GM21576 (cell line): ENCODE measurements around the gene SLC25A1.

ENCODE experiments used
- ATAC-seq: cut with Tn5 transposase; IDR thresholded peaks from one replicate; pipeline ENCODE4 v1.9.1; 2021; ENCODE audit warnings: mild to moderate bottlenecking, moderate library complexity; ENCODE audit not compliant: unreplicated experiment

SLC25A1 gene

DNA sequence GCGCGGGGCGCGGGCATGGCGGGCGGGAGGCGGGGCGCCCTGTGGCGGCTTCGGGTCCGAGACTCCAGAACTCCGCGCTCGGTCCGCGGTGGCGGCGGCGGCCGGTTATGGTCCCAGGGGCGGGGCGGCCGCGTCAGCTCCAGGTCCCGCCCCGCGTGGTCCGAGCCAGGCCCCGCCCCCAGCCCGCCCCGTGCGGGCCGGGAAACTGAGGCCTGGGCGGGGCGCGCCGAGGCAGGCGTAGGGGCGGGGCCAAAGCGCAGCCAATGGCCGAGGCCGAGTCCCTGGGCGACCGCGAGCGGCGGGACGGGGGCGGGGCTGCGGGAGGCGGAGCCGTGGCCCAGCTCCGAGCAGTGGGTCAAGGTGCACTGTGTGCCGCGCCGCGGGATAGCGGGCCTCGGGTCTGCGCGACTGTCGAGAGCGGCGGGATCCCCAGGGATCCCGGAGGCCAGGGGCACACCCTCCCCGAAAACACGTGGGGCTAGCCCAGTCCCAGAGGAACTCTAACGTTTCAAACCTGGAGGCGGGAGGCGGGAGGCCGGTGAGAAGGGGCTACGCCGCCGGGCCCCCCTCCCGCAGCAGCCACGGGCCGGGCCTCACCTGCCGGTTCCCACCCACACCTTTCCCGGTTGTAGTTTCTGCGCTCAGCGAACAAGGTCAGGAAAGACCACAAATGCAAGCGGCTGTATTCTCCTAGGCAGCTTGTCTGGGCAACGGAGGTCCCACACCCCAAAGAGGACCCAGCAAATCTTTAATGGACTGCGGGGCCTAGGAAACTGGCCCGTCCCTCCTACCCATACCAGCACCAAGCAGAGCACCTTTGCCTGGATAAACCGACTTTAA is at the start of gene SLC25A1:
Gene SLC25A1, minus strand, starts transcription at position 80 of the 840 bp plus-strand sequence. Its CDS starts 63 bp downstream, at position 17.
- peak; percentile 53 for ATAC-seq

DNA sequence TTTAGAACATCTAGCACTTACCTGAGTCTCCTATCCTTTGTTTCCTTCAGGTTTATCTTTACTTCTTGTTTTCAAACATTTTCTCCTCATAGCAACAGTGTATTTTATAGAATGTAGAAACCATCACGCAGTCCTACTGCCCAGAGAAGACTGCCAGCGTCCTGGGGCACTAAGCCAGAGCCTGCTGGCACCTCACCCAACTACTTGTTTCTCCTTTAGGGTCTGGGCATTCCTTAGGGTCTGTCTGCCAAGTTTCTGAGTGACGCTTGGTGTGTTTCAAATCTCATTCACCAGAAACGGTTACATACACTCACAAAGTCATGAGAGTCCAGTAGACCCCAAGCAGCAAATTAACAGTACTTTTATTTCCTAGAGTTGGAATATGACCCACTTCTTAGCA is 49.6 kb upstream of the SLC25A1 start:
- ATAC-seq: no peak

DNA sequence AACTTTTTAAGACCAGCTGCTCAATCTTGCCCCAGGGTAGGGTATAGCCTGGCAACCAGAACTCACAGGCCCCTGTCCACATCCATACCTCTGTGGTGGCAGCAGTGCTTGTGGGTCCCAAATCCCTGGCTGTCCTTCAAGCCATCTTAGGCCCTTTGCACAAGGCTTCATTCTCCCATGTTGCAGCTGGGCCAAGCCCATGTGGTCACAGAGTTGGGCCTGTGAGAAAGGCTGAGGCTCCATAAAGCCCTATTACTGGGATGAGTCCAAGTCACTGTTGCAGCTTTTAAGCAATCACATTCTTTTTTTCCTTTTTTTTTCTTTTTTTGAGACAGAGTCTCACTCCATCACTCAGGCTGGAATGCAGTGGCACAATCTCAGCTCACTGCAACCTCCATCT is 47.9 kb upstream of the SLC25A1 start:
- ATAC-seq: no peak

DNA sequence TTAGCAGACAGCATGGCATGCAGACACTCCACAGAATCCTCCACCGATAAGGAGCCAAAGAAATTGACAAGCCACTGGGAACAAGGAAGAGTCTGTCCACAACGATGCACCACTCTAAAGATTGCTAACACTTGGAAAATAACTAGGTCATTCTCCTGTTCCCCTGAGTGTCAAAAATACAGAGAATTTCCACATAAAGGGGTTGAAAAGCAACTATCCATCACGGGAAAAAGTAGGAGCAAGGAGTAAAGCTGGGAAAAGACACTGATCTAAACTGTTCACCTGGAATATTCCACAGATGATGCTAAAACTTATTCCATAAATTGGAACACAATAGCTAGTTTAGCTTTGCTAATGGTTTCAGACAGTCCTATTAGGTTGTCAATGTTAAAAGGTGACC is 47.0 kb upstream of the SLC25A1 start:
- ATAC-seq: no peak

DNA sequence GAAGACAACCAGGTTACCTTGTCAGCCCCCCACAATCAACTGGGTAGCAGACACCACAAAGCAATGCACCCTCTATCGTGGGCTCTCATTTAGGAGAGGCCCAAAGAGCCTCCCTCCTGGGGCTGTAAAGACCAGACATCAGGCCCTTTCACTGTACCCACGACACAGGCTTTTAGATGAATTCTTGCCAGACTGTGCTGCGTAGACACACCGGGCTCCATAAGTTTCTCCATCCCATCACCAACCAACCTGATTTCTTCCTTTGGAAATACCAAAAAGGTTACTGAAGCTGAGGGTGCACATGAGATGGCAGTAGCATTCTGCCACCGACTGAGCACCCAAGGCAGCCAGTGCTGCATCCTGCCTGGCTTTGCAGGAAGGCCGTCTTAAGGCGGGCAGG is 46.4 kb upstream of the SLC25A1 start:
- no peak for ATAC-seq

DNA sequence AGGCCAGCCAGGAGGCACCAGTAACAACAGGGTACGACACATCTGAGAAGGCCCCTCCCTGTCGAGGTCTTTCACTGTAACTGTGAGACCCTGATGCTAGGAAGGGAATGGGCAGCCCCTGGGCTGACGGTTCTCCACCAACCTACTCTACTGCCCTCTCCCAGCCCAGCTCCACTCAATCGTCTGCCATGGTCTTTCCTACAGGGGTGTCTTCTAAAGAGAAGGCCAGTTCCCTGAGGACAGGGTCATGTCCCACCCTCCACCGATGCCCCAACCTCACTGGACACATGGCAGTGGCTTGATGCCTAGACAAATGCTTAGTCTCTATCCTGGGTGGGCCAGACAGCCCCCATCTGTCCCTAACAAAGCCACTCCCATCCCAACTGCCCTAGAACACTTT is 46.0 kb upstream of the SLC25A1 start:
- no peak for ATAC-seq

DNA sequence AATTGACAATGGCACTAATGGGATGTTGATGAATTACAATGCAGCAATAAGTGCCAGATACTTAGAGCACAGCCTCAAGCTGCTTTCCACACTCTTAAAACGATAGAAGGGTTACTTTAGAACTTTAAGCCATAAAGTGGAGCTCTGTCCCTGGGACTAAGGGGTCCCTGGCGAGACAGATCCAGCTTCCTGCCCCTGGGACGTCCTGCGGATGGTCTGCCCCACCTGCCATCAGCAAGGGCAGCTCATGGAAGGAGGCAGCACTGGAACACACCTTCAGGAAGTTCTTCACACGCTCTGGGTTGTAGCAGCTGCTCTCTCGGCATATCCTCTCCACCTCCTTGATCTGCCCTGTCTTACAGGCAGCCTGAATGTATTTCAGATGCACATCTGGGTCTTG is 45.1 kb upstream of the SLC25A1 start:
- ATAC-seq: no peak

DNA sequence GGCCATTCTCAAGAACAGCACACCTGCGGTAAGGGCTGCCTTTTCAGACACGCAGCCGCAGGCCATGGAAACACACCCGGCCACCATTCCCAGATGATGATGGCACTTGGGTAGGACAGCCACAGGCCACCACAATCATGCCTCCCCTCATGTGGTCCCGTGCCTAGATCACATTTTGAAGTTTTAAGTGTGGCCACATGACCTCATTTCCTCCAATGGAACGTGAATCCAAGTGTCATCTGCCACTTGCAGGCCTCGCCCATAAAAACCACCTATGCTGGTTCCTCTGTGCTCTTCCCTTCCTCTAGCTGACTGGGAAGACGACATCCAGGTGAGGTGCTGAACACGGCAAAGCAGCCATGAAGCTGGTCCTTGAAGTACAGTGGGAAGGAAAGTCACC is 44.6 kb upstream of the SLC25A1 start:
- no peak for ATAC-seq

DNA sequence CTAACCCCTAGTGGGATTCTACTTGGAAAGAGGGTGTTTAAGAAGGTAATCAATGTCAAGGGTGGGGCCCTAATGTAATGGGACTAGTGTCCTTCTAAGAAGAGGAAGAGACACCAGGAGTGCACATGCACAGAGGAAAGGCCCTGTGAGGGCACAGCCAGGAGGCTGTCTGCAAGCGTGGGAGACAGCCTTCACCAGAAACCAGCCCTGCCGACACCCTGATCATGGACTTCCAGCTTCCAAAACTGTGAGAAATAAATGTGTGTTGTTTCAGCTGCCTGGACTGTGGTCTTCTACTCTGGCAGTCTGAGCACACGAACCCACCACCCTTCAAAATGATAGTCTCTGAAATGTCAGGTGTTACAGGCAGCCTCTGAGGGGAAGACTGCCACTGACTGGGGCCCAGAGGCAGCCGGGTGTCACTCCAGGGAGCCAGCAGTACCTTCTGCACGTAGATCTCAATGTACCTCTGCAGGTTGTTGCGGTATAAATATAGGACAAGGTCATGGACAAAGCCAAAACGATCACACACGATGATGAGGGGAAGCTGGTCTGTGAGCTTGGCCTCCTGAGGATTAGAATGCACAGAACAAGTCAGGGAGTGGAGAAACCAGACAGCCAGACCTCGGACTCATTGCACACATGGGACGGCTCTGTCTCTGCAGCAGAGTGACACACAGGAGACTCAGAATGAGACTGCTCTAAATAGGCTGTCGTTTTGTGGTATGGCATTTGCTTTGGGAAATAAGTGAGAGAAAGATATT is 43.9 kb upstream of the SLC25A1 start:
- no peak for ATAC-seq

DNA sequence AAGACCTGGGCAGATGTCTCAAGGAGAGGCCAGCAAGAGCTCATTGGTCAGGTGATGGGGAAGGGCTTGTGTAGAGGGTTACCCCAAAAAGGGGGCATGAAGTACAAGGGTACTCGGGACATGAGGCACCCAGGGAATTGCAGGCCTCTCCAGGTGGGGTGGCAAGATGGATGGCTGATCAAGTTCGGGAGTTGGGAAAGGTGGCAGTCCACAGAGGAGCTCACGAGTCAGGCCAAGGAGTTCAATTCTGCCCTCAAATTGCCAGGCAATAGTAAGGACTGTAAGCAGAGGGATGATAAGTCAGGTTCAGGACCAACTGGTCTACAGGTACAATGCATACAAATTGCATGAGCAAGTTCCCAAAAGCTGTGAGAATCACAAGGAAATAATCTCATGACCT is 42.3 kb upstream of the SLC25A1 start:
- ATAC-seq: no peak

DNA sequence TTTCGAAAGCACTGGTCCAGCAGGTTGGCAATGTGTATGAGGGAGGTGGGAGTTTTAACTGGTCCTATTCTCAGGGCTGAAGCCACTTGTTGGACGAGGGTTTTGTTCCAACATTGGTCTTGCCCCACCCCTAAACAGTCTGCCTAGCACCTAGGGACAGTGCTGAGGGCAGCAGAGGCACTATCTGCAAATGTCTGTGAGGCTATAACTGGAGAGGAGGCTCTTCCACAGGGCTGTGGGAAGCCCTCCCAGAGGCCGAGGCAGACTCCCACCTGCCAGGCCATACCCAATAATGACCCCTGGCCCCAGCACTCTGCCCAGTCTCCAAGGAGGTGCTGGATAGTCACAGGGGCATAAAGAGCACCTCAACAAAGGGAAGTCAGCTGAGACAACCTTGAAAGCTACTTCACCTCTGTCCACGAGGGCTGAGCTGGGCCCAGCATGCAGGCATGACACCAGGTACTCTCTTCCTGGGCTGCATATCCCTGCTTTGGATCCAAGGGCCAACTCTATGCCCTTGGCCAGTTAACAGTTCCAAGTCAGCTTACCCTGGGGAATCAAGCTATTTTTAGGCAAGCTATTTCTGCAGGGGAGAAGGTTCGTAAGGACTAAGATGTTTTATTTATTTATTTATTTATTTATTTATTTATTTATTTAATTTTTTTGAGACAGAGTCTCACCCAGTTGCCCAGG is 40.2 kb upstream of the SLC25A1 start:
- ATAC-seq: no peak

DNA sequence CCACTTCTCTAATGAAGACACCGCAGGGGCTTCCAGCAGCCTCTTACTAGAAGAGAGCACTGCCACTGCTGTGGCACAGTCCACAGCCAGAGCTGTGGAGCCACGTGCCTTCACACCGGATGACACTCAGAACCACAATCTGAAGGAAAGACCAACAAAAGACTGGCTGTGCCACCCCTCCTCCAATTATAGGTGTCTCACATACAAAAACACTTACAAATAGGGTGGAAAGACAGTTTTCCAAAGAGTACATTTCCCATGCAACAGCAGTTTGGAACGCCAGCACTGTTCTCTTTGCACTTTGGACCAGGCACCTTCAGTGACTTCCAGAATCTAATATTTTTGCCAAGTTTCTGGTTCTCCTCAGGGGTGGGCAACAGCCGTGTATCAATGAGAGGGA is 38.0 kb upstream of the SLC25A1 start:
- no peak for ATAC-seq

DNA sequence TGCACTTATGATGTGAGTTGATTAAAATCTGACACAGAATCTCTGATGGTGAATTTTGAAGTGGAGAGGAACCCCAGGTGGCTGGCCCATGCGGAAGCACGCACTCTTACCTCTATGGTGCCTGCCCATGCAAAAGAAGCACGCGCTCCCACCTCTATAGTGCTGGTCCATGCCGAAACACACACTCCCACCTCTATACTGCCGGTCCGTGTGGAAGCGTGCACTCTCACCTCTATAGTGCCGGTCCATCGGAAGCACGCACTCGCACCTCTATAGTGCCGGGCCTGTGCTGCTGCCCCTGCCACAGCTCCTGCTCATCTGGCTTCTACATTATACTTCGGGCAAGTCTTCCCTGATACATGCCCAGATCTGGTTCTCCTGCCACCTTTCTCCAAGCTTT is 36.8 kb upstream of the SLC25A1 start:
- ATAC-seq: no peak

DNA sequence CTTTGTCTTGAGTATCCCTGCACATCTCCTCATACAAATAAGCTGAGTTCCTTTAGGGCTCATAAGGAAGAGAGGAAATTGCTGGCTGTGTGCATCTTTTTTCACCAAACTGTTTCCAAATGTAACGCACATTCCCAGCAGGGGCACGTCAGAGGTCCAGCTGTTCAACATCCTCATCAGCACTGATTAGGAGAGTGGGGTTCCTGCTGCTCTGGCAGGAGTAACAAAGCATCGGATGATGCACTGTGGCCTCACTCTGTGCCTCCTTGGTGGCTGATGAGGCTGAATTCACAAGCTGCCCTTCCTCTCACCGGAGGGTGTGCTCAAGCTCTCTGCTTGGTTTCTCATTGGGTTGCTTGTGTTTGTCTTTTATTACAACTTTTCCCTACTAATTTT is 35.5 kb upstream of the SLC25A1 start:
- no peak for ATAC-seq

DNA sequence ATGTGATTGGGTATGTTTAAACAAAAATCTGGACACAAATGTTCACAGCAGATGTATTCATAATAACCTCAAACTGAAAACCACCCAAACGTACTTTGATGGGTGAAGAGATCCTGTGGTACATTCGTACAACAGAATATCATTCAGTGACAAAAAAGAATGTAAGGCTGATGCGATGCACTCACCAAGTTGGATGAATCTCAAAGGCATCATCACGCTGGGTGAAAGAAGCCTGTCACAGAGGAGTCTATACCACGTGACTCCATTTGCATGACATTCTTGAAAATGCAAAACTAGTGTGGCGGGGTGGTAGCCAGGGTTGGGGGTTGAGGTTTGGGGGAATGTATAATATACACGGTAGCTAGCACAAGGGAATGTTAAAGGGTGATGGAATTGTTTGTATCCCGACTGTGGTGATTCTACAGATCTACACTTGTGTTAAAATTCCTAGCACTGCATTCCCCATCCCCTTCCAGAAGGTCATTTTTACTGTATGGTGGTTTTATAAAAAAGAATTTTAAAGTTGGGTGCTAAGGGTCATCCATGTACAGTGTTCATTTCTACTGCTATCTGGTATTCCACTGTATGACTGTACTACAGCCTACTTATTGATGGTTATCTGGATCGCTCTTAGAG is 35.0 kb upstream of the SLC25A1 start:
- no peak for ATAC-seq

DNA sequence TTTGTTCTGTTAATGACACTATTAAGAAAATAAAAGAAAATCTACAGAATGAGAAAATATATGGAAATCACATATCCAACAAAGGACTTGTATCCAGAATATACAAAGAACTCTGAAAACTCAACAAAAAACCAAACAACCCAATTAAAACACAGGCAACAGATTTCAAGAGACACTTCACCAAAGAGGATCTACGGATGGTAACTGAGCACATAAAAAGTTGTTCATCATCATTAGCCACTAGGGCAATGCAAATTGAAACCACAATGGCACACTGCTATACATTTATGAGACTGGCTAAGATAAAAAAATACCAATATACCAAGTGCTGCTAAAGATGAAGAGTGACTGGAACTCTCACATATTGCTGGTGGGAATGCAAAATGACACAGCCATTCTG is 34.5 kb upstream of the SLC25A1 start:
- no peak for ATAC-seq

DNA sequence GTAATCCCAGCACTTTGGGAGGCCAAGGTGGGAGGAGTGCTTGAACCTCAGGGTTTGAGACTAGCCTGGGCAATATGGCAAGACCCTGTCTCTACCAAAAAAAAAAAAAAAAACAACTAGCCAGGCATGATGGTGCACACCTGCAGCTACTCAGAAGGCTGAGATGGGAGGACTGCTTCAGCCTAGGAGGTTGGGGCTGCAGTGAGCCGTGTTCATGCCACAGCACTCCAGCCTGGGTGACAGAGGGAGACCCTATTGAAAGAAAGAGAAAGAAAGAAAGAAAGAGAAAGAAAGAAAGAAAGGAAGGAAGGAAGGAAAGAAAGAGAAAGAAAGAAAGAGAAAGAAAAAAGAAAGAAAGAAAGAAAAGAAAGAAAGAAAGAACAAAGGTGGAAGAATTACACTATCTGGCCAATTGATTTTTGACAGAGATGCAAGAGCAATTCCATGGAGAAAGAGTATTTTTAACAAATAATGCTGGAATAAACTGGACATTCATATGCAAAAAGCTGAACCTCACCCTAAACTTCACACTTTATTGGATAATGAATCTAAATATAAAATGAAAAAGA is 33.9 kb upstream of the SLC25A1 start:
- no peak for ATAC-seq

DNA sequence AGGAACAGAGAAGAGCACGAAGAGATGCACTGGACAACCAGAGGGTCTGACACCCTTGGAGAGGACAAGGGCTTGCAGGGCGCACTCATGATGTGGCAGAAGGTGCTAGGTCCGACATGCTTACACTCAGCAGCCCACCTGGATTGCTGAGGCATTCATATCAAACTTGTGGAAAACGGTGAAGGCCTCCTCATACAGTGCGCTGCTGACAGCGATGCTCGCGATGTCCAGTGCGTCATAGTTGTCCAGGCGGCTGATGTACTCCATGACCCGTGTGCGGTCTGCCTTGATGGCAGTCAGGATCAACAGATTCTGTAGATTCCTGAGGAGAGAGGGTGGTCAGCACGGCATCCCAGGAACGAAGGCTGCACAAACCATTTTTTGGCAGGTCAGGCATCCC is 31.7 kb upstream of the SLC25A1 start:
- no peak for ATAC-seq

DNA sequence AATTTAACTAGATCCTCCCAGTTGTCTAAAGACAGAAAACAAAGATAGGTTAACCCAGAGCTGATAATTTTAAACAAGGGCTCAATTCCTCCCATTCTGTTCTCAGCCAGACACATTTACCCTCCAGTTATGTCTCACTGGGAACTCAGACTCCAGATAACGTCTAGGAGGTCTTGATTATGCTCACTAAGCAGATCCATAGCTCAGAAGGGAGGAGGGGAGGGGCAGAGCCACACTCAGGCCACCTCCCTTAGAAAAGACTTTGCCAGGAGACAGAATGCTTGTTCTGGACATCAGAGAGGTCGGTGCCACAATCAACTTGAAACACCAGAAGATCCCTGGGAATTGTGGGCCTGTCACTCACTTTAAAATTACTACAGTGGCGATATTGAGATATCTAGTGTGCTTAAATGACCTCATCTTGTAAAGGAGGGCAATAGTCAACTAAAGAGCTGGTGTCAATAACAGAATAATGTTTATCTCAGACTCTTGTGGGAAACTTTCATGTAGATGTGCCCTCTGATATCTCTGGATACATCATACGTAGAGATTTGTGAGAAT is 29.8 kb upstream of the SLC25A1 start:
- ATAC-seq: no peak

DNA sequence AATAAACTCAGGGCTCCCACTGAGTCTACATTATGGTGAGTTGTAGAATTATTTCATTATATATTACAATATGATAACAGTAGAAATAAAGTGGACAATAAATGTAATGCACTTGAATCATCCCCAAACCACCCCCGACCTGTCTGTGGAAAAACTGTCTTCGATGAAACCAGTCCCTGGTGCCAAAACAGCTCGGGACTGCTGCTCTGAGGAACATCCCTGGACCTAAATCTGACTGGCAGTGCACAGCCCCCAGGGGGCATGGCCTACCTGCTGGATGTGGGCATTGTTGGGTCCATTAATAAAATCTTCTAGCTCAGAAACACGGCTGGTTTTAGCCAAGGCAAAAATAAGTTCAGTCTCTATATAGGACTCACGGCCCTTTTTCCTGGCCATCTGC is 29.3 kb upstream of the SLC25A1 start:
- no peak for ATAC-seq

DNA sequence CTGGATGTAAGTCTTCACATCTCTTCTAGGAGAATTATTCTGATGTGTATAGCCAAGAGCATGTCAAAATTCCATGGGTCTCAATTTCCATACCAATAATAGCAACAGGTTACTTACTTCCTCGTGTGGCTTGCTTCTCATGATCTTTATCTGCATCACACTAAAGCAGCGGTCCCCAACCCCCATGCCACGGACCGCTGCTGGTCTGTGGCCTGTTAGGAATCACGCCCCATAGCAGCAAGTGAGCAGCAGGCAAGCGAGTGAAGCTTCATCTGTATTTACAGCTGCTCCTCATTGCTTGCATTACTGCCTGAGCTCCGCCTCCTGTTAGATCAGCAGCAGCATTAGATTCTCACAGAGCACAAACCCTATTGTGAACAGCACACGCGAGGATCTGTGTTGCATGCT is 28.9 kb upstream of the SLC25A1 start:
- no peak for ATAC-seq
